H1 (cell line): ENCODE data around the gene ANKS1B. TPM values are rescaled to one million over a fixed set of nuclear protein-coding genes. Genes with fewer than 3 reads are reported as not detected.

Source experiments
- CTCF ChIA-PET: fragments of 300-600 bp; sonication (Branson Sonifier 250); formaldehyde crosslinking; loops from one replicate; lab custom pipeline; 2021; ENCODE audit not compliant: partially characterized antibody; lab: Charles Lee
- POLR2A ChIA-PET: fragments of 300-600 bp; sonication (Branson Sonifier 250); formaldehyde crosslinking; loops from one replicate; lab custom pipeline; 2021; ENCODE audit warnings: inconsistent platforms; ENCODE audit not compliant: partially characterized antibody; lab: Charles Lee
- DNase-seq, 2 experiments: peaks; one replicate each; pipeline versions ENCODE4 v3.0.0 to v3.0.0-alpha.2; 2010 to 2022; ENCODE audit warnings: low spot score in 2 of 2, low read depth in 1 of 2, mixed read lengths in 1 of 2
- FAIRE-seq: peaks from 2 replicates; lab custom pipeline; 2011; peaks lifted over from hg19 to GRCh38; lab: Jason Lieb, UNC
- H2AFZ ChIP-seq: 2 replicates; pipeline ENCODE4 v1.8.1; 2012; ENCODE audit warnings: low read length, inconsistent platforms
- H2AK5ac ChIP-seq: 2 replicates; pipeline ENCODE4 v1.6.1; 2013; ENCODE audit warnings: low read depth, low read length
- H2BK120ac ChIP-seq: replicated peaks from 2 replicates; pipeline ENCODE3; 2013; ENCODE audit warnings: low read depth, low read length, inconsistent platforms
- H2BK12ac ChIP-seq: 2 replicates; pipeline ENCODE4 v1.6.1; 2013; ENCODE audit warnings: low read depth, low read length
- H2BK15ac ChIP-seq: 2 replicates; pipeline ENCODE4 v1.6.1; 2013; ENCODE audit warnings: low read length
- H2BK20ac ChIP-seq: 2 replicates; pipeline ENCODE4 v1.6.1; 2013; ENCODE audit warnings: low read length
- H2BK5ac ChIP-seq: 2 replicates; pipeline ENCODE4 v1.6.1; 2013; ENCODE audit warnings: low read depth, low read length
- H3K14ac ChIP-seq: 2 replicates; pipeline ENCODE4 v1.6.1; 2013; ENCODE audit warnings: inconsistent platforms; ENCODE audit not compliant: insufficient read length
- H3K18ac ChIP-seq: 2 replicates; pipeline ENCODE4 v1.6.1; 2013; ENCODE audit warnings: low read length; ENCODE audit errors: extremely low read depth
- H3K23ac ChIP-seq: 2 replicates; pipeline ENCODE4 v1.6.1; 2013; ENCODE audit warnings: inconsistent platforms; ENCODE audit not compliant: insufficient read length
- H3K23me2 ChIP-seq: 2 replicates; pipeline ENCODE4 v1.6.1; 2013; ENCODE audit warnings: low read depth, low read length
- H3K27ac ChIP-seq: 2 replicates; pipeline ENCODE4 v1.6.1; 2011; ENCODE audit warnings: low read depth, low read length, inconsistent platforms
- H3K27me3 ChIP-seq, 4 experiments: replicated peaks in 1 of 4; 1 replicate in 1 of 4; 2 replicates in 3 of 4; pipeline versions ENCODE4 v1.6.1 to v1.8.1; 2011 to 2013; ENCODE audit warnings: low read length in 3 of 4, mild to moderate bottlenecking in 3 of 4, inconsistent platforms in 2 of 4, mixed read lengths in 2 of 4, moderate library complexity in 1 of 4; ENCODE audit not compliant: control insufficient read depth in 3 of 4, insufficient read depth in 3 of 4; ENCODE audit errors: extremely low read depth in 1 of 4
- H3K36me3 ChIP-seq, 4 experiments: 2 replicates each; pipeline versions ENCODE4 v1.6.1 to v1.8.1; 2011 to 2013; ENCODE audit warnings: mild to moderate bottlenecking in 4 of 4, low read length in 3 of 4, moderate library complexity in 2 of 4, control low read depth in 1 of 4, inconsistent platforms in 1 of 4; ENCODE audit not compliant: insufficient read depth in 4 of 4, control insufficient read depth in 2 of 4
- H3K4ac ChIP-seq: replicated peaks from 2 replicates; pipeline ENCODE3; 2013; ENCODE audit warnings: low read length, low read depth, mixed read lengths, inconsistent platforms; ENCODE audit not compliant: insufficient read length
- H3K4me1 ChIP-seq, 4 experiments: replicated peaks in 1 of 4; 1 replicate in 1 of 4; 2 replicates in 3 of 4; pipeline versions ENCODE4 v1.6.1 to v1.8.1; 2011 to 2013; ENCODE audit warnings: low read length in 3 of 4, inconsistent platforms in 2 of 4, mixed read lengths in 1 of 4; ENCODE audit not compliant: insufficient read depth in 4 of 4, control insufficient read depth in 3 of 4
- H3K4me2 ChIP-seq, 2 experiments: 2 replicates each; pipeline versions ENCODE4 v1.6.1 to v1.8.1; 2011 to 2013; ENCODE audit warnings: low read depth in 2 of 2, low read length in 2 of 2, control low read depth in 1 of 2, inconsistent platforms in 1 of 2, mild to moderate bottlenecking in 1 of 2; ENCODE audit not compliant: insufficient read depth in 1 of 2
- H3K4me3 ChIP-seq, 4 experiments: fragments of 200-600, 300-600 bp in 1 of 4; sonication (generic), shearing (Covaris generic), sonication (Bioruptor Twin) in 1 of 4; 2 replicates each; pipeline versions ENCODE4 v1.5.1 to v1.8.1; 2011 to 2016; ENCODE audit warnings: low read length in 4 of 4, low read depth in 3 of 4, control low read depth in 2 of 4, inconsistent platforms in 2 of 4, mild to moderate bottlenecking in 2 of 4, mixed read lengths in 1 of 4, moderate library complexity in 1 of 4; ENCODE audit not compliant: insufficient read depth in 2 of 4; ENCODE audit errors: extremely low read depth in 1 of 4
- H3K56ac ChIP-seq: replicated peaks from 2 replicates; pipeline ENCODE3; 2013; ENCODE audit warnings: low read depth, mild to moderate bottlenecking, mixed read lengths, low read length, inconsistent platforms; ENCODE audit not compliant: insufficient read length
- H3K79me1 ChIP-seq: 2 replicates; pipeline ENCODE4 v1.6.1; 2013; ENCODE audit warnings: low read depth, low read length, control low read depth
- H3K79me2 ChIP-seq, 2 experiments: 2 replicates each; pipeline versions ENCODE4 v1.6.1 to v1.8.1; 2012 to 2013; ENCODE audit warnings: low read length in 2 of 2, mild to moderate bottlenecking in 2 of 2, inconsistent platforms in 1 of 2; ENCODE audit not compliant: insufficient read depth in 2 of 2, control insufficient read depth in 1 of 2
- H3K9ac ChIP-seq, 4 experiments: replicated peaks in 1 of 4; 1 replicate in 1 of 4; 2 replicates in 3 of 4; pipeline versions ENCODE4 v1.6.1 to v1.8.1; 2011 to 2013; ENCODE audit warnings: low read depth in 3 of 4, low read length in 3 of 4, control low read depth in 2 of 4, mild to moderate bottlenecking in 2 of 4, moderate library complexity in 2 of 4, inconsistent platforms in 1 of 4; ENCODE audit errors: extremely low read depth in 1 of 4
- H3K9me3 ChIP-seq, 2 experiments: 2 replicates each; pipeline versions ENCODE4 v1.6.1 to v1.8.1; 2012 to 2013; ENCODE audit warnings: mild to moderate bottlenecking in 2 of 2, moderate library complexity in 2 of 2, control low read depth in 1 of 2, inconsistent platforms in 1 of 2, low read depth in 1 of 2, low read length in 1 of 2, mixed read lengths in 1 of 2; ENCODE audit not compliant: insufficient read depth in 2 of 2
- H4K20me1 ChIP-seq, 2 experiments: replicated peaks in 1 of 2; 2 replicates each; pipeline versions ENCODE3 to v1.8.1; 2011 to 2013; ENCODE audit warnings: inconsistent platforms in 2 of 2, low read length in 2 of 2, mild to moderate bottlenecking in 1 of 2; ENCODE audit not compliant: insufficient read depth in 2 of 2, control insufficient read depth in 1 of 2
- H4K5ac ChIP-seq: 2 replicates; pipeline ENCODE4 v1.6.1; 2013; ENCODE audit warnings: low read length, low read depth, mixed read lengths, inconsistent platforms; ENCODE audit not compliant: insufficient read length
- H4K8ac ChIP-seq: 2 replicates; pipeline ENCODE4 v1.8.0; 2013; ENCODE audit warnings: mild to moderate bottlenecking, moderate library complexity, low read length, inconsistent platforms; ENCODE audit not compliant: insufficient read depth; ENCODE audit errors: extremely low read depth
- H4K91ac ChIP-seq: replicated peaks from 2 replicates; pipeline ENCODE3; 2013; ENCODE audit warnings: low read length, mixed read lengths, inconsistent platforms; ENCODE audit not compliant: insufficient read length
- BRCA1 ChIP-seq: IDR thresholded peaks from 2 replicates; pipeline ENCODE4 v1.6.1; 2012; ENCODE audit warnings: low read depth, low read length, improper control_type of control experiment
- CBX5 ChIP-seq: fragments of 300-800, 300-1000 bp; sonication (generic); IDR thresholded peaks from 2 replicates; pipeline ENCODE4 v1.7.1; 2016; ENCODE audit warnings: antibody characterized with exemption, low read length, low read depth
- CBX8 ChIP-seq: fragments of 300-800, 300-1000 bp; sonication (generic); IDR thresholded peaks from 2 replicates; pipeline ENCODE4 v1.7.1; 2016; ENCODE audit warnings: low read depth, low read length, borderline replicate concordance
- CEBPB ChIP-seq: IDR thresholded peaks from 2 replicates; pipeline ENCODE4 v1.6.1; 2012; ENCODE audit warnings: low read depth, low read length
- CTBP2 ChIP-seq: IDR thresholded peaks from 2 replicates; pipeline ENCODE4 v1.7.0; 2011; ENCODE audit warnings: borderline replicate concordance, mild to moderate bottlenecking, moderate library complexity, mixed read lengths, low read length; ENCODE audit not compliant: insufficient read depth, insufficient read length
- EZH2 ChIP-seq: fragments of 200-600 bp; sonication (generic); IDR thresholded peaks from 2 replicates; pipeline ENCODE4 v1.7.1; 2012; ENCODE audit warnings: low read depth, mild to moderate bottlenecking, moderate library complexity, low read length, inconsistent platforms; ENCODE audit not compliant: severe bottlenecking
- PHF8 ChIP-seq: fragments of 200-600 bp; sonication (generic); conservative IDR thresholded peaks from 2 replicates; pipeline ENCODE4 v1.7.1; 2012; ENCODE audit warnings: low read depth, mild to moderate bottlenecking, inconsistent platforms, low read length, moderate library complexity
- POLR2A ChIP-seq, 2 experiments: IDR thresholded peaks; 1 replicate in 1 of 2; 2 replicates in 1 of 2; pipeline ENCODE4 v1.6.1; 2011; ENCODE audit warnings: low read depth in 2 of 2, low read length in 2 of 2, mild to moderate bottlenecking in 2 of 2; ENCODE audit errors: control extremely low read depth in 1 of 2
- POLR2AphosphoS5 ChIP-seq: IDR thresholded peaks from 2 replicates; pipeline ENCODE4 v1.6.1; 2011; ENCODE audit warnings: low read depth, low read length
- POU5F1 ChIP-seq: IDR thresholded peaks from 2 replicates; pipeline ENCODE4 v1.6.1; 2011; ENCODE audit warnings: low read depth, mild to moderate bottlenecking, low read length, moderate library complexity
- RBBP5 ChIP-seq: IDR thresholded peaks from 2 replicates; pipeline ENCODE4 v1.7.1; 2012; ENCODE audit warnings: low read depth, mild to moderate bottlenecking, inconsistent platforms, low read length, moderate library complexity, borderline replicate concordance
- SIRT6 ChIP-seq: IDR thresholded peaks from one replicate; pipeline ENCODE4 v1.7.1; 2012; ENCODE audit warnings: low read length, inconsistent platforms
- YY1 ChIP-seq: IDR thresholded peaks from 2 replicates; pipeline ENCODE4 v1.6.1; 2011; ENCODE audit warnings: low read depth, mild to moderate bottlenecking, low read length
- WGBS, 2 experiments: shearing (Covaris generic) in 1 of 2; methylation state at CpG; one replicate each; pipeline versions ENCODE4 v1.1.6 to v1.1.7; 2013 to 2015; ENCODE audit warnings: low lambda C conversion rate in 2 of 2, mixed read lengths in 2 of 2, inconsistent platforms in 1 of 2, low coverage in 1 of 2, missing lambda C conversion rate in 1 of 2; ENCODE audit not compliant: insufficient replicate concordance in 2 of 2, insufficient coverage in 1 of 2, insufficient read length in 1 of 2; ENCODE audit errors: extremely low coverage in 1 of 2, missing lambda C conversion rate in 1 of 2; 5-methylcytosine and 5-hydroxymethylcytosine counted together
- polyA plus RNA-seq, 7 experiments: library from polyadenylated mRNA; depleted of rRNA in 3 of 7; stranded (reverse) in 5 of 7; unstranded in 2 of 7; fragments of >200 nt in 5 of 7; fragments of 200-250 nt in 2 of 7; gene quantifications; 1 replicate in 5 of 7; 2 replicates in 1 of 7; 4 replicates in 1 of 7; pipeline versions ENCODE4 v1.2.1 to v1.2.3, GENCODE V29; 2011 to 2013; ENCODE audit warnings: missing spikeins in 2 of 7, mixed read lengths in 2 of 7
- total RNA-seq: library from RNA; stranded (reverse); fragmentation: NEBNext Ultra II Directional; extraction: Animal tissue kit (Norgen Biotek cat#: 25700); gene quantifications from 2 replicates; pipeline ENCODE4 v1.2.1, GENCODE V29; 2021
- TF ChIP-seq, protein P1 (sequence below): IDR thresholded peaks from 2 replicates; pipeline ENCODE4 v1.6.1; 2011; ENCODE audit warnings: low read length, improper control_type of control experiment

ANKS1B gene
- total and polyA plus RNA-seq, 2 of the 8 experiments (the other 6 are each of a cell fraction or from before 2014, with no cell fraction given), result 2.7 to 6.1 TPM

DNA sequence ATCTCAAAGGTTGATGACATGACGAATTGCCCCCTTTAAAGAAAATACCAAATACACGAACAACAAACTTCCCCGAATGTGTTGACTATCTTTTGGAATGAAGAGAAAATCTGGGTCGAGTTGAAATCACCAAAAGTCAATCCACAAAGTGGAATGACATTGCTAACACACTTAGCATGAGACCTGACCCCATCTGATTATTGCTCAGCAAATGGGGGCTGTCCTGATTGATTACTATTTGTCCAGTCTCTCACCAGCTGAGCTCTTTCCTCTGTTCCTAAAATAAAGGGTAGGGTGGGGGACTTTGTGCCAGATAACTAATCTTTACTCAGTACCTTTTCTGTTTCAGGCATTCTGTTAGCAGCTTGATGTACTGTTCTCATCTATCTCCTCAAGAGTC lies 1116.2 kb downstream of the ANKS1B start:
- Histone ChIP-seq H3K4me3 (no peak overlapping the region), H3K36me3 (no peaks in the 10 kb centered on the region), H2BK15ac (no peak overlapping the region), H3K18ac (no peak overlapping the region), H4K8ac (no peak overlapping the region), H3K27me3 (no peaks in the 10 kb centered on the region), H3K9ac (no peak overlapping the region), H2BK120ac (no peak overlapping the region), H3K4me2 (no peak overlapping the region), H2BK5ac (no peak overlapping the region), H2BK20ac (no peak overlapping the region), H2AK5ac (no peak overlapping the region), H4K20me1 (no peaks in the 10 kb centered on the region), H2AFZ (no peak overlapping the region), H4K91ac (no peak overlapping the region), H3K79me2 (no peaks in the 10 kb centered on the region), H3K23ac (no peak overlapping the region), H3K4me1 (peaks cover 0 to 5% (median 4%) of the 10 kb centered on the region in 4 experiments; a peak in 3 of 7 replicates), H2BK12ac (no peak overlapping the region), H3K14ac (no peak overlapping the region), H3K27ac (no peak overlapping the region), H3K23me2 (no peaks in the 10 kb centered on the region), H4K5ac (no peak overlapping the region), H3K79me1 (no peaks in the 10 kb centered on the region), H3K9me3 (no peaks in the 10 kb centered on the region), H3K4ac (no peak overlapping the region), H3K56ac (no peak overlapping the region)
- ChIA-PET POLR2A (no interaction called here), CTCF (interaction anchor here (0.7 to 1.8 kb wide), 4 partner anchors 10 to 71 kb away, joined by 3 to 5 read pairs (median 4); no protein-coding TSS in a partner anchor)
- DNase-seq (no peak), FAIRE-seq (no peak)
- 81% methylated on average over 4 of the region's 4 CpGs; no CpG with 5 or more reads in 1 of the 2 experiments for WGBS, 2 experiments
- no peak for TF ChIP-seq CEBPB
- TF ChIP-seq, protein P1, sequence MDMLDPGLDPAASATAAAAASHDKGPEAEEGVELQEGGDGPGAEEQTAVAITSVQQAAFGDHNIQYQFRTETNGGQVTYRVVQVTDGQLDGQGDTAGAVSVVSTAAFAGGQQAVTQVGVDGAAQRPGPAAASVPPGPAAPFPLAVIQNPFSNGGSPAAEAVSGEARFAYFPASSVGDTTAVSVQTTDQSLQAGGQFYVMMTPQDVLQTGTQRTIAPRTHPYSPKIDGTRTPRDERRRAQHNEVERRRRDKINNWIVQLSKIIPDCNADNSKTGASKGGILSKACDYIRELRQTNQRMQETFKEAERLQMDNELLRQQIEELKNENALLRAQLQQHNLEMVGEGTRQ, result no peak
- no peak for TF ChIP-seq PHF8
- no peak for TF ChIP-seq RBBP5
- TF ChIP-seq CTBP2, result no peak
- TF ChIP-seq POLR2A (IDR thresholded peaks at IDR 0.05; ENCODE audit: control extremely low read depth in 1 of 2, low read depth in 2 of 2, low read length in 2 of 2), result no peak
- TF ChIP-seq CBX5, result no peak
- no peak for TF ChIP-seq YY1
- no peak for TF ChIP-seq POU5F1
- no peak for TF ChIP-seq SIRT6
- no peak for TF ChIP-seq CBX8
- no peak for TF ChIP-seq POLR2AphosphoS5
- TF ChIP-seq EZH2, result no peak
- no peak for TF ChIP-seq BRCA1
